Fibroblast of lung (primary cell): Measurements from ENCODE around the gene RNF41. TPM values are rescaled to one million over a fixed set of nuclear protein-coding genes. Genes with fewer than 3 reads are reported as not detected.
"Not testable (repeated sequence)": the region's sequence is repeated elsewhere in the genome, so short reads cannot be mapped to it uniquely, and the experiment has no call there.

Experiments
- DNase-seq, 2 donors: peaks; one replicate each; pipeline versions ENCODE4 v3.0.0 to v3.0.0-alpha.2; 2010; ENCODE audit warnings: low read depth in 2 of 2
- H2AFZ ChIP-seq: 2 replicates; pipeline ENCODE4 v1.5.1; 2012; ENCODE audit warnings: low read length, control low read depth, inconsistent platforms
- H3K27ac ChIP-seq: 2 replicates; pipeline ENCODE4 v1.5.1; 2011; ENCODE audit warnings: low read length, control low read depth; ENCODE audit not compliant: insufficient read depth
- H3K27me3 ChIP-seq: 2 replicates; pipeline ENCODE4 v1.5.1; 2011; ENCODE audit warnings: mild to moderate bottlenecking, low read length; ENCODE audit not compliant: control insufficient read depth, insufficient read depth
- H3K36me3 ChIP-seq: 2 replicates; pipeline ENCODE4 v1.5.1; 2011; ENCODE audit warnings: low read length; ENCODE audit not compliant: control insufficient read depth, insufficient read depth
- H3K4me1 ChIP-seq: 2 replicates; pipeline ENCODE4 v1.5.1; 2011; ENCODE audit warnings: low read length; ENCODE audit not compliant: control insufficient read depth, insufficient read depth; ENCODE audit errors: extremely low read depth
- H3K4me2 ChIP-seq: 2 replicates; pipeline ENCODE4 v1.5.1; 2011; ENCODE audit warnings: low read length, control low read depth; ENCODE audit not compliant: insufficient read depth; ENCODE audit errors: extremely low read depth
- H3K4me3 ChIP-seq, 4 experiments: fragments of 200-600 bp in 1 of 4; sonication (generic) in 1 of 4; replicated peaks in 1 of 4; 2 replicates each; pipeline ENCODE4 v1.5.1; 2011 to 2016; ENCODE audit warnings: low read length in 4 of 4, low read depth in 3 of 4, mild to moderate bottlenecking in 3 of 4, control low read depth in 2 of 4, inconsistent platforms in 1 of 4, mixed read lengths in 1 of 4; ENCODE audit not compliant: insufficient read depth in 1 of 4; ENCODE audit errors: control extremely low read depth in 1 of 4
- H3K79me2 ChIP-seq: 2 replicates; pipeline ENCODE4 v1.5.1; 2012; ENCODE audit warnings: mild to moderate bottlenecking, low read length, inconsistent platforms; ENCODE audit not compliant: control insufficient read depth, insufficient read depth
- H3K9ac ChIP-seq: 2 replicates; pipeline ENCODE4 v1.5.1; 2011; ENCODE audit warnings: mild to moderate bottlenecking, low read length, control low read depth; ENCODE audit not compliant: insufficient read depth
- H3K9me3 ChIP-seq: 2 replicates; pipeline ENCODE4 v1.5.1; 2012; ENCODE audit warnings: low read depth, low read length; ENCODE audit not compliant: control insufficient read depth, insufficient read depth
- H4K20me1 ChIP-seq: 2 replicates; pipeline ENCODE4 v1.5.1; 2011; ENCODE audit warnings: low read length; ENCODE audit not compliant: control insufficient read depth, insufficient read depth; ENCODE audit errors: extremely low read depth
- EZH2 ChIP-seq: IDR thresholded peaks from 2 replicates; pipeline ENCODE4 v1.5.1; 2012; ENCODE audit warnings: low read length, control low read depth, mild to moderate bottlenecking; ENCODE audit errors: missing control alignments
- polyA plus RNA-seq, 2 donors: library from polyadenylated mRNA; depleted of rRNA in 1 of 2; stranded (reverse) in 1 of 2; unstranded in 1 of 2; fragments of >200 nt; gene quantifications; 2 replicates each; pipeline ENCODE4 v1.2.1, GENCODE V29; 2011 to 2012; ENCODE audit warnings: missing spikeins in 1 of 2
- total RNA-seq: library from RNA; depleted of rRNA; stranded (reverse); fragments of >200 nt; gene quantifications from 2 replicates; pipeline ENCODE4 v1.2.1, GENCODE V29; 2014
- TF ChIP-seq, protein P1 (sequence below), 2 donors: IDR thresholded peaks in 1 of 2; conservative IDR thresholded peaks in 1 of 2; 1 replicate in 1 of 2; 2 replicates in 1 of 2; pipeline ENCODE4 v1.5.1; 2011 to 2012; ENCODE audit warnings: low read length in 2 of 2, control low read depth in 1 of 2, inconsistent platforms in 1 of 2, low read depth in 1 of 2, mild to moderate bottlenecking in 1 of 2

Gene RNF41
- total and polyA plus RNA-seq, 2 donors (not counting 1 experiment from before 2014, with no cell fraction given), result 99.7 to 199 TPM

DNA sequence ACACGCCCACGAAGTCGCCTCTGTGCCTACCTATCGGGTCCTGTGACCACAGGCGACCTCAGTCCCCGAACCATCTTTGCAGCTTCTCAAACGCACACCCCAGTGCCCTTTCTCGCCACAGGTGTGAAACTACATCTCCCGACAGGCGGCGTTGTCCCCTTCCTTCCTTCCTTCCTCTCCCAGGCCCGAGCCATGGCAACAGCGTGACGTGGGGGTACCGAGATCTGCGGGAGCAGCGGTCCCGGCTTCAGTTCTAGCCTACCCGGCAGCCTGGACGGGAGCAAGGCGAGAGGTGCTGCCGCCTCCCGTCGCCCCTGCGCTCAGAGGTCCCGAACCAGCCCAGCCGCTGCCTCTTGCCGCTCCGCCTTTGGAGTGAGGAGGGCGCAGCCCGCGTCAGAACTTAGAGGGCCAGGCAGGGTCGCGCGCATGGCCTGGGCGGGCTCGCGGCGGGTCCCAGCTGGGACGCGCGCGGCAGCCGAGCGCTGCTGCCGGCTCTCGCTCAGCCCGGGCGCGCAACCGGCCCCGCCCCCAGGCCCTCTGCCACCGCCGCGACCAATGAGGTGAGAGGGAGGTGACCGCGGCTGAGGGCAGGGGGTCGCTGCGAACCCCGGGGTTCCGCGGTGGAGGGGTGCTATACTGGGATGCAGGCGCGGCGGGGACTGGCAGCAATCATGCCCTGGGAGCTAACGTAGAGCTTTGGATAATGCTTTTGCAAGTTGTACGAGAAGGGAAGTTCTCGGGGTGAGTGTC is 45.1 kb upstream of the RNF41 start, which contains the start of gene COQ10A:
TSS of gene COQ10A (plus strand) at position 250 of the 750 bp plus-strand sequence. CDS start at position 427, 177 bp downstream.
- H3K9ac ChIP-seq, result peak within 1 kb of the TSS; percentile 81
- H3K79me2 ChIP-seq, result no peaks in the 10 kb centered on the region
- H3K4me1 ChIP-seq, result peaks cover 6% of the 10 kb centered on the region
- peak; percentile 80 to 84 for DNase-seq
- H3K27me3 ChIP-seq, result no peaks in the 10 kb centered on the region
- TF ChIP-seq, protein P1, sequence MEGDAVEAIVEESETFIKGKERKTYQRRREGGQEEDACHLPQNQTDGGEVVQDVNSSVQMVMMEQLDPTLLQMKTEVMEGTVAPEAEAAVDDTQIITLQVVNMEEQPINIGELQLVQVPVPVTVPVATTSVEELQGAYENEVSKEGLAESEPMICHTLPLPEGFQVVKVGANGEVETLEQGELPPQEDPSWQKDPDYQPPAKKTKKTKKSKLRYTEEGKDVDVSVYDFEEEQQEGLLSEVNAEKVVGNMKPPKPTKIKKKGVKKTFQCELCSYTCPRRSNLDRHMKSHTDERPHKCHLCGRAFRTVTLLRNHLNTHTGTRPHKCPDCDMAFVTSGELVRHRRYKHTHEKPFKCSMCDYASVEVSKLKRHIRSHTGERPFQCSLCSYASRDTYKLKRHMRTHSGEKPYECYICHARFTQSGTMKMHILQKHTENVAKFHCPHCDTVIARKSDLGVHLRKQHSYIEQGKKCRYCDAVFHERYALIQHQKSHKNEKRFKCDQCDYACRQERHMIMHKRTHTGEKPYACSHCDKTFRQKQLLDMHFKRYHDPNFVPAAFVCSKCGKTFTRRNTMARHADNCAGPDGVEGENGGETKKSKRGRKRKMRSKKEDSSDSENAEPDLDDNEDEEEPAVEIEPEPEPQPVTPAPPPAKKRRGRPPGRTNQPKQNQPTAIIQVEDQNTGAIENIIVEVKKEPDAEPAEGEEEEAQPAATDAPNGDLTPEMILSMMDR (conservative IDR thresholded peaks at IDR 0.05 in 1 of 2, IDR thresholded peaks at IDR 0.05 in 1 of 2; ENCODE audit: low read depth in 1 of 2, low read length in 2 of 2), result peak; percentile 56 to 75
- no peak for TF ChIP-seq EZH2
- peak within 1 kb of the TSS; percentile 93 for H3K4me2 ChIP-seq
- H3K36me3 ChIP-seq, result peaks cover 4% of the 10 kb centered on the region
- H4K20me1 ChIP-seq, result no peaks in the 10 kb centered on the region
- H3K9me3 ChIP-seq, result no peaks in the 10 kb centered on the region
- H3K4me3 ChIP-seq, result peak within 1 kb of the TSS; percentile 68 to 82 (median 74)
- peak within 1 kb of the TSS; percentile 92 for H3K27ac ChIP-seq
- H2AFZ ChIP-seq, result peak within 1 kb of the TSS; percentile 89

DNA sequence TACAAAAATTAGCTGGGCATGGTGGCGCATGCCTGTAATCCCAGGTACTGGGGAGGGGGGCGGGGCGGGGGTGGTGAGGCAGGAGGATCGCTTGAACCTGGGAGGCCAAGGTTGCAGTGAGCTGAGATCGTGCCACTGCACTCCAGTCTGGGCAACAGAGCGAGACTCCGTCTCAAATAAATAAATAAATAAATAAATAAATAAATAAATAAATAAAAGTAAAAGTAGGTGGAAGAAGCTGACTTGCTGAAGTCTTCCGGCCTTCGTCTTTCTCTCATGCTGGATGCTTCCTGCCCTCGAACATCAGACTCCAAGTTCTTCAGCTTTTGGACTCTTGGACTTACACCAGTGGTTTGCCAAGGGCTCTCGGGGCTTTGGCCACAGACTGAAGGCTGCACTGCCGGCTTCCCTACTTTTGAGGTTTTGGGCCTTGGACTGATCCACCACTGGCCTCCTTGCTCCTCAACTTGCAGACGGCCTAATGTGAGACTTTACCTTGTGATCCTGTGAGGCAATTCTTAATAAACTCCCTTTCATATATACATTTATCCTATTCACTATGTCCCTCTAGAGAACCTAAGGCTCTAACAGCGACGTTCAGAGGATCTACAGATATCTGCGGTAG is 44.5 kb upstream of the RNF41 start:
- H3K36me3 ChIP-seq, H3K27me3 ChIP-seq, DNase-seq, H4K20me1 ChIP-seq, H3K79me2 ChIP-seq, H3K9me3 ChIP-seq, H3K4me1 ChIP-seq: not testable (repeated sequence)
- H3K27ac ChIP-seq, result peak overlapping the region; percentile 92
- peak overlapping the region; percentile 81 for H3K9ac ChIP-seq
- H3K4me3 ChIP-seq, result peak overlapping the region; percentile 68 to 82 (median 74)
- peak overlapping the region; percentile 89 for H2AFZ ChIP-seq
- peak overlapping the region; percentile 93 for H3K4me2 ChIP-seq

DNA sequence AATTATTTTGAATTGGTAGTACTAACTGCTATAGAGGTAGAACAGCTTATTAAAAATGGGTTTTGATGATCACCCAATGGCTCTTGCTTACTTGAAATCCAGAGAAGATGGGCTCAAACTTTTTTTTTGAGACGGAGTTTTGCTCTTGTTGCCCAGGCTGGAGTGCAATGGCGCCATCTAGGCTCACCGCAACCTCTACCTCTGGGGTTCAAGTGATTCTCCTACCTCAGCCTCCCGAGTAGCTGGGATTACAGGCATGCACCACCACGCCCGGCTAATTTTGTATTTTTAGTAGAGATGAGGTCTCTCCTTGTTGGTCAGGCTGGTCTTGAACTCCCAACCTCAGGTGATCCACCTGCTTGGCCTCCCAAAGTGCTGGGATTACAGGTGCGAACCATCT is 41.2 kb upstream of the RNF41 start:
- not testable (repeated sequence) for H2AFZ ChIP-seq, H4K20me1 ChIP-seq, H3K4me2 ChIP-seq, H3K4me3 ChIP-seq, H3K27ac ChIP-seq, H3K9me3 ChIP-seq, DNase-seq, H3K36me3 ChIP-seq, H3K9ac ChIP-seq, H3K4me1 ChIP-seq, H3K79me2 ChIP-seq, H3K27me3 ChIP-seq
